DOHH2 (cell line): ENCODE measurements around the gene ERN1.

Source experiments
- H3F3A ChIP-seq: fragments of 200-600 bp; sonication (generic), shearing (Covaris generic); 2 replicates; pipeline ENCODE4 v1.6.0; 2016; ENCODE audit warnings: antibody characterized with exemption, mild to moderate bottlenecking; ENCODE audit not compliant: control insufficient read depth, insufficient read depth
- H3K27ac ChIP-seq: fragments of 200-600 bp; sonication (generic); 2 replicates; pipeline ENCODE4 v1.5.1; 2014; ENCODE audit warnings: low read depth, mild to moderate bottlenecking, low read length, moderate library complexity
- H3K27me3 ChIP-seq: fragments of 200-600 bp; sonication (generic); 2 replicates; pipeline ENCODE4 v1.6.1; 2014; ENCODE audit warnings: mild to moderate bottlenecking, low read length, mixed read lengths; ENCODE audit not compliant: control insufficient read depth
- H3K36me3 ChIP-seq: fragments of 200-600 bp; sonication (generic); 2 replicates; pipeline ENCODE4 v1.6.1; 2014; ENCODE audit warnings: mild to moderate bottlenecking, low read length, moderate library complexity, mixed read lengths; ENCODE audit not compliant: control insufficient read depth
- H3K4me1 ChIP-seq: fragments of 200-600 bp; sonication (generic); 2 replicates; pipeline ENCODE4 v1.6.1; 2014; ENCODE audit warnings: mild to moderate bottlenecking, low read length, mixed read lengths; ENCODE audit not compliant: control insufficient read depth
- H3K4me2 ChIP-seq: fragments of 200-600 bp; sonication (generic); 2 replicates; pipeline ENCODE4 v1.6.0; 2014; ENCODE audit warnings: mild to moderate bottlenecking, low read length, moderate library complexity
- H3K4me3 ChIP-seq: fragments of 200-600 bp; sonication (generic); 2 replicates; pipeline ENCODE4 v1.5.1; 2014; ENCODE audit warnings: mild to moderate bottlenecking, low read length, mixed read lengths
- H3K79me2 ChIP-seq: fragments of 200-600 bp; sonication (generic); 2 replicates; pipeline ENCODE4 v1.6.1; 2014; ENCODE audit warnings: mild to moderate bottlenecking, low read length, mixed read lengths; ENCODE audit not compliant: control insufficient read depth
- H3K9me2 ChIP-seq: fragments of 200-600 bp; sonication (generic); replicated peaks from 2 replicates; pipeline ENCODE4 v1.6.1; 2014; ENCODE audit warnings: mild to moderate bottlenecking, low read length, mixed read lengths; ENCODE audit not compliant: control insufficient read depth
- H3K9me3 ChIP-seq: fragments of 200-600 bp; sonication (generic); 2 replicates; pipeline ENCODE4 v1.6.1; 2014; ENCODE audit warnings: antibody characterized with exemption, low read length, mixed read lengths; ENCODE audit not compliant: control insufficient read depth, insufficient read depth
- H4K20me1 ChIP-seq: fragments of 200-600 bp; sonication (generic); 2 replicates; pipeline ENCODE4 v1.6.0; 2014; ENCODE audit warnings: low read depth, mild to moderate bottlenecking, antibody characterized with exemption, low read length, moderate library complexity; ENCODE audit not compliant: control insufficient read depth, insufficient read depth
- CTCF ChIP-seq: fragments of 200-600 bp; sonication (generic); IDR thresholded peaks from one replicate; pipeline ENCODE4 v1.5.1; 2014; ENCODE audit warnings: antibody characterized with exemption, mild to moderate bottlenecking, low read depth, low read length; ENCODE audit not compliant: poor library complexity, severe bottlenecking
- EZH2phosphoT487 ChIP-seq: fragments of 200-600 bp; sonication (generic); IDR thresholded peaks from 2 replicates; pipeline ENCODE4 v1.6.1; 2017; ENCODE audit warnings: borderline replicate concordance, mild to moderate bottlenecking, antibody characterized with exemption, low read length, moderate library complexity, mixed read lengths

ERN1 gene

GRCh38 chr17:64097196-64097936 is 32.6 kb downstream of the ERN1 start:
- Histone ChIP-seq H3K4me2 (no peak overlapping the region), H3K27me3 (no peaks in the 10 kb centered on the region), H3K27ac (no peak overlapping the region), H3K9me2 (no peaks in the 10 kb centered on the region), H3F3A (no peaks in the 10 kb centered on the region), H3K79me2 (no peaks in the 10 kb centered on the region), H3K4me1 (peaks cover 16% of the 10 kb centered on the region), H3K4me3 (no peak overlapping the region), H3K9me3 (no peaks in the 10 kb centered on the region), H4K20me1 (no peaks in the 10 kb centered on the region), H3K36me3 (no peaks in the 10 kb centered on the region)
- TF ChIP-seq CTCF, result no peak
- TF ChIP-seq EZH2phosphoT487, result no peak

GRCh38 chr17:64096037-64096436 is 33.9 kb downstream of the ERN1 start:
- TF ChIP-seq EZH2phosphoT487 (no peak), CTCF (no peak)
- H3K79me2 ChIP-seq, result no peaks in the 10 kb centered on the region
- no peak overlapping the region for H3K4me2 ChIP-seq
- no peak overlapping the region for H3K4me3 ChIP-seq
- H3K36me3 ChIP-seq, result no peaks in the 10 kb centered on the region
- no peaks in the 10 kb centered on the region for H3F3A ChIP-seq
- no peaks in the 10 kb centered on the region for H3K9me2 ChIP-seq
- H3K9me3 ChIP-seq, result no peaks in the 10 kb centered on the region
- no peaks in the 10 kb centered on the region for H4K20me1 ChIP-seq
- H3K4me1 ChIP-seq, result peaks cover 19% of the 10 kb centered on the region
- no peaks in the 10 kb centered on the region for H3K27me3 ChIP-seq
- no peak overlapping the region for H3K27ac ChIP-seq

GRCh38 chr17:64095144-64095882 is 34.6 kb downstream of the ERN1 start:
- Histone ChIP-seq H3K4me1 (peaks cover 23% of the 10 kb centered on the region), H3K4me3 (no peak overlapping the region), H4K20me1 (no peaks in the 10 kb centered on the region), H3F3A (no peaks in the 10 kb centered on the region), H3K9me2 (no peaks in the 10 kb centered on the region), H3K27me3 (no peaks in the 10 kb centered on the region), H3K79me2 (no peaks in the 10 kb centered on the region), H3K4me2 (peak overlapping the region; percentile 32), H3K36me3 (no peaks in the 10 kb centered on the region), H3K27ac (no peak overlapping the region), H3K9me3 (no peaks in the 10 kb centered on the region)
- no peak for TF ChIP-seq EZH2phosphoT487
- TF ChIP-seq CTCF, result no peak
